Measurements from ENCODE around the gene KRIT1. TPM values are rescaled to one million over a fixed set of nuclear protein-coding genes. Genes with fewer than 3 reads are reported as not detected.

The KRIT1 gene
- total and polyA plus RNA-seq, 2 of the 13 experiments (the other 11 are each of a cell fraction or from before 2014, with no cell fraction given): 29.4 to 37.7 TPM

- TF ChIP-seq, protein P1, sequence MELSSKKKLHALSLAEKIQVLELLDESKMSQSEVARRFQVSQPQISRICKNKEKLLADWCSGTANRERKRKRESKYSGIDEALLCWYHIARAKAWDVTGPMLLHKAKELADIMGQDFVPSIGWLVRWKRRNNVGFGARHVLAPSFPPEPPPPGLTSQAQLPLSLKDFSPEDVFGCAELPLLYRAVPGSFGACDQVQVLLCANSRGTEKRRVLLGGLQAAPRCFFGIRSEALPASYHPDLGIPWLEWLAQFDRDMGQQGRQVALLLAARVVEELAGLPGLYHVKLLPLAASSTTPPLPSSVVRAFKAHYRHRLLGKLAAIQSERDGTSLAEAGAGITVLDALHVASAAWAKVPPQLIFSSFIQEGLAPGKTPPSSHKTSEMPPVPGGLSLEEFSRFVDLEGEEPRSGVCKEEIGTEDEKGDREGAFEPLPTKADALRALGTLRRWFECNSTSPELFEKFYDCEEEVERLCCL (CRISPR knock-in tag; IDR thresholded peaks at IDR 0.05; ENCODE audit: borderline replicate concordance): 0 out of 2 replicates have a peak, but pooled peaks have one; percentile 30
- TF ChIP-seq MEF2D (CRISPR knock-in tag; IDR thresholded peaks at IDR 0.05): 0 out of 2 replicates have a peak, but pooled peaks have one; percentile 19
- TF ChIP-seq, protein P2, sequence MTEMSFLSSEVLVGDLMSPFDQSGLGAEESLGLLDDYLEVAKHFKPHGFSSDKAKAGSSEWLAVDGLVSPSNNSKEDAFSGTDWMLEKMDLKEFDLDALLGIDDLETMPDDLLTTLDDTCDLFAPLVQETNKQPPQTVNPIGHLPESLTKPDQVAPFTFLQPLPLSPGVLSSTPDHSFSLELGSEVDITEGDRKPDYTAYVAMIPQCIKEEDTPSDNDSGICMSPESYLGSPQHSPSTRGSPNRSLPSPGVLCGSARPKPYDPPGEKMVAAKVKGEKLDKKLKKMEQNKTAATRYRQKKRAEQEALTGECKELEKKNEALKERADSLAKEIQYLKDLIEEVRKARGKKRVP (CRISPR knock-in tag; IDR thresholded peaks at IDR 0.05): no peak
- no peak for TF ChIP-seq KDM6A (CRISPR knock-in tag; IDR thresholded peaks at IDR 0.05; ENCODE audit: low read depth)
- 0 out of 2 replicates have a peak, but pooled peaks have one; percentile 5 for TF ChIP-seq CHCHD3 (CRISPR knock-in tag; IDR thresholded peaks at IDR 0.05)
- no peak for TF ChIP-seq THAP11 (CRISPR knock-in tag; IDR thresholded peaks at IDR 0.05)
- 0 out of 2 replicates have a peak, but pooled peaks have one; percentile 41 for TF ChIP-seq HNF1B (CRISPR knock-in tag; IDR thresholded peaks at IDR 0.05)
- no peak for TF ChIP-seq ZNF790 (CRISPR knock-in tag; IDR thresholded peaks at IDR 0.05; ENCODE audit: borderline replicate concordance)
- TF ChIP-seq, protein P3, sequence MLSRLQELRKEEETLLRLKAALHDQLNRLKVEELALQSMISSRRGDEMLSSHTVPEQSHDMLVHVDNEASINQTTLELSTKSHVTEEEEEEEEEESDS (CRISPR knock-in tag; IDR thresholded peaks at IDR 0.05; ENCODE audit: borderline replicate concordance): no peak
- TF ChIP-seq, protein P4, sequence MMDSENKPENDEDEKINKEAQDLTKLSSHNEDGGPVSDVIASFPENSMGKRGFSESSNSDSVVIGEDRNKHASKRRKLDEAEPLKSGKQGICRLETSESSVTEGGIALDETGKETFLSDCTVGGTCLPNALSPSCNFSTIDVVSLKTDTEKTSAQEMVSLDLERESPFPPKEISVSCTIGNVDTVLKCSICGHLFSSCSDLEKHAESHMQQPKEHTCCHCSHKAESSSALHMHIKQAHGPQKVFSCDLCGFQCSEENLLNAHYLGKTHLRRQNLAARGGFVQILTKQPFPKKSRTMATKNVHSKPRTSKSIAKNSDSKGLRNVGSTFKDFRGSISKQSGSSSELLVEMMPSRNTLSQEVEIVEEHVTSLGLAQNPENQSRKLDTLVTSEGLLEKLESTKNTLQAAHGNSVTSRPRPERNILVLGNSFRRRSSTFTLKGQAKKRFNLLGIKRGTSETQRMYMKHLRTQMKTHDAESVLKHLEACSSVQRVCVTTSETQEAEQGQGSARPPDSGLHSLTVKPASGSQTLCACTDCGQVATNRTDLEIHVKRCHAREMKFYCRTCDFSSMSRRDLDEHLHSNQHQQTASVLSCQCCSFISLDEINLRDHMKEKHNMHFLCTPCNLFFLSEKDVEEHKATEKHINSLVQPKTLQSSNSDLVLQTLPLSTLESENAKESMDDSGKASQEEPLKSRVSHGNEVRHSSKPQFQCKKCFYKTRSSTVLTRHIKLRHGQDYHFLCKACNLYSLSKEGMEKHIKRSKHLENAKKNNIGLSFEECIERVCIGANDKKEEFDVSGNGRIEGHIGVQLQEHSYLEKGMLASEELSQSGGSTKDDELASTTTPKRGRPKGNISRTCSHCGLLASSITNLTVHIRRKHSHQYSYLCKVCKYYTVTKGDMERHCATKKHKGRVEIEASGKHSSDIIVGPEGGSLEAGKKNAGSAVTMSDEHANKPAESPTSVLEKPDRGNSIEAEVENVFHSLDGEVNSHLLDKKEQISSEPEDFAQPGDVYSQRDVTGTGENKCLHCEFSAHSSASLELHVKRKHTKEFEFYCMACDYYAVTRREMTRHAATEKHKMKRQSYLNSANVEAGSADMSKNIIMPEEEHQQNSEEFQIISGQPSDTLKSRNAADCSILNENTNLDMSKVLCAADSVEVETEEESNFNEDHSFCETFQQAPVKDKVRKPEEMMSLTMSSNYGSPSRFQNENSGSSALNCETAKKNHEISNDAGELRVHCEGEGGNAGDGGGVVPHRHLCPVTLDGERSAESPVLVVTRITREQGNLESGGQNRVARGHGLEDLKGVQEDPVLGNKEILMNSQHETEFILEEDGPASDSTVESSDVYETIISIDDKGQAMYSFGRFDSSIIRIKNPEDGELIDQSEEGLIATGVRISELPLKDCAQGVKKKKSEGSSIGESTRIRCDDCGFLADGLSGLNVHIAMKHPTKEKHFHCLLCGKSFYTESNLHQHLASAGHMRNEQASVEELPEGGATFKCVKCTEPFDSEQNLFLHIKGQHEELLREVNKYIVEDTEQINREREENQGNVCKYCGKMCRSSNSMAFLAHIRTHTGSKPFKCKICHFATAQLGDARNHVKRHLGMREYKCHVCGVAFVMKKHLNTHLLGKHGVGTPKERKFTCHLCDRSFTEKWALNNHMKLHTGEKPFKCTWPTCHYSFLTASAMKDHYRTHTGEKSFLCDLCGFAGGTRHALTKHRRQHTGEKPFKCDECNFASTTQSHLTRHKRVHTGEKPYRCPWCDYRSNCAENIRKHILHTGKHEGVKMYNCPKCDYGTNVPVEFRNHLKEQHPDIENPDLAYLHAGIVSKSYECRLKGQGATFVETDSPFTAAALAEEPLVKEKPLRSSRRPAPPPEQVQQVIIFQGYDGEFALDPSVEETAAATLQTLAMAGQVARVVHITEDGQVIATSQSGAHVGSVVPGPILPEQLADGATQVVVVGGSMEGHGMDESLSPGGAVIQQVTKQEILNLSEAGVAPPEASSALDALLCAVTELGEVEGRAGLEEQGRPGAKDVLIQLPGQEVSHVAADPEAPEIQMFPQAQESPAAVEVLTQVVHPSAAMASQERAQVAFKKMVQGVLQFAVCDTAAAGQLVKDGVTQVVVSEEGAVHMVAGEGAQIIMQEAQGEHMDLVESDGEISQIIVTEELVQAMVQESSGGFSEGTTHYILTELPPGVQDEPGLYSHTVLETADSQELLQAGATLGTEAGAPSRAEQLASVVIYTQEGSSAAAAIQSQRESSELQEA (CRISPR knock-in tag; IDR thresholded peaks at IDR 0.05; ENCODE audit: not compliant biosample characterization): no peak
- peak; percentile 88 for TF ChIP-seq ZNF598 (CRISPR knock-in tag; IDR thresholded peaks at IDR 0.05; ENCODE audit: borderline replicate concordance)
These were observed 817 bp upstream of the KRIT1 start (continued) for GRCh38 chr7:92246360-92247101.
